Measurements from ENCODE around the gene MARCKSL1. TPM values are rescaled to one million over a fixed set of nuclear protein-coding genes. Genes with fewer than 3 reads are reported as not detected.
"Not testable (repeated sequence)": the region's sequence is repeated elsewhere in the genome, so short reads cannot be mapped to it uniquely, and the experiment has no call there.

MARCKSL1 gene
- total RNA-seq, 1 experiment from 2014 or later, result 207 TPM

GRCh38 chr1:32358435-32358834 lies 22.4 kb upstream of the MARCKSL1 start:
- H3K4me1 ChIP-seq, result peaks cover 8% of the 10 kb centered on the region
- H3K27ac ChIP-seq, result no peak overlapping the region
- no peaks in the 10 kb centered on the region for H3K9me3 ChIP-seq (replicated peaks)
- no peak for DNase-seq
- H3K36me3 ChIP-seq, result peaks cover 3% of the 10 kb centered on the region; the same call in 1 of the 2 replicates
- H3K27me3 ChIP-seq, result no peaks in the 10 kb centered on the region
- no peak overlapping the region for H3K4me3 ChIP-seq

- Histone ChIP-seq H3K4me1 (peaks cover 16% of the 10 kb centered on the region), H3K27ac (no peak overlapping the region), H3K36me3 (peaks cover 3% of the 10 kb centered on the region; the same call in 1 of the 2 replicates), H3K27me3 (no peaks in the 10 kb centered on the region), H3K4me3 (no peak overlapping the region), H3K9me3 (replicated peaks) (no peaks in the 10 kb centered on the region)
- DNase-seq, result peak in 1 of 2 experiments; percentile 54
Observed at GRCh38 chr1:32357614-32358013, 21.6 kb upstream of the MARCKSL1 start.

- H3K4me1 ChIP-seq, result peaks cover 20% of the 10 kb centered on the region
- H3K4me3 ChIP-seq, result no peak overlapping the region
- no peaks in the 10 kb centered on the region for H3K27me3 ChIP-seq
- H3K36me3 ChIP-seq, result no peaks in the 10 kb centered on the region; the same call in 1 of the 2 replicates
- H3K9me3 ChIP-seq (replicated peaks), result no peaks in the 10 kb centered on the region
- DNase-seq, result no peak
- no peak overlapping the region for H3K27ac ChIP-seq
Observed at GRCh38 chr1:32356478-32356877, 20.4 kb upstream of the MARCKSL1 start.

GRCh38 chr1:32355778-32356177 lies 19.7 kb upstream of the MARCKSL1 start:
- DNase-seq; H3K9me3 ChIP-seq (replicated peaks); H3K4me3 ChIP-seq; H3K36me3 ChIP-seq; H3K27ac ChIP-seq; H3K27me3 ChIP-seq: not testable (repeated sequence)
- H3K4me1 ChIP-seq, result peaks cover 22% of the 10 kb centered on the region

GRCh38 chr1:32353886-32354570 lies 18.0 kb upstream of the MARCKSL1 start:
- H3K36me3 ChIP-seq, result no peaks in the 10 kb centered on the region
- no peak overlapping the region for H3K4me3 ChIP-seq
- peaks cover 23% of the 10 kb centered on the region for H3K4me1 ChIP-seq
- no peaks in the 10 kb centered on the region for H3K9me3 ChIP-seq (replicated peaks)
- no peak for DNase-seq
- peak overlapping the region; percentile 41; the same call in 1 of the 2 replicates for H3K27ac ChIP-seq
- H3K27me3 ChIP-seq, result no peaks in the 10 kb centered on the region

GRCh38 chr1:32353431-32353830 lies 17.4 kb upstream of the MARCKSL1 start:
- DNase-seq, result peak; percentile 40 to 57
- peak overlapping the region; percentile 41 for H3K27ac ChIP-seq
- no peaks in the 10 kb centered on the region for H3K27me3 ChIP-seq

GRCh38 chr1:32352831-32353383 lies 16.9 kb upstream of the MARCKSL1 start:
- DNase-seq, result peak in 1 of 2 experiments; percentile 45
- no peaks in the 10 kb centered on the region for H3K27me3 ChIP-seq
- H3K27ac ChIP-seq, result peak overlapping the region; percentile 41
- no peaks in the 10 kb centered on the region for H3K9me3 ChIP-seq (replicated peaks)
- H3K36me3 ChIP-seq, result no peaks in the 10 kb centered on the region
- peaks cover 23% of the 10 kb centered on the region for H3K4me1 ChIP-seq
- no peak overlapping the region; the same call in 1 of the 2 replicates for H3K4me3 ChIP-seq

More at GRCh38 chr1:32353431-32353830, 17.4 kb upstream of the MARCKSL1 start:
- Histone ChIP-seq H3K4me3 (no peak overlapping the region), H3K9me3 (replicated peaks) (no peaks in the 10 kb centered on the region), H3K36me3 (no peaks in the 10 kb centered on the region), H3K4me1 (peaks cover 23% of the 10 kb centered on the region)

- Histone ChIP-seq H3K4me1 (peaks cover 23% of the 10 kb centered on the region), H3K4me3 (peak overlapping the region; percentile 92), H3K27me3 (no peaks in the 10 kb centered on the region), H3K36me3 (no peaks in the 10 kb centered on the region), H3K9me3 (replicated peaks) (no peaks in the 10 kb centered on the region), H3K27ac (peak overlapping the region; percentile 86)
- DNase-seq, result no peak
Observed at GRCh38 chr1:32352239-32352745, 16.3 kb upstream of the MARCKSL1 start.

- Histone ChIP-seq H3K27ac (peak overlapping the region; percentile 86), H3K9me3 (replicated peaks) (no peaks in the 10 kb centered on the region), H3K36me3 (no peaks in the 10 kb centered on the region), H3K27me3 (no peaks in the 10 kb centered on the region), H3K4me3 (peak overlapping the region; percentile 92), H3K4me1 (peaks cover 23% of the 10 kb centered on the region)
- peak; percentile 98 for DNase-seq
Observed at GRCh38 chr1:32351399-32352238, 15.6 kb upstream of the MARCKSL1 start.

- peak overlapping the region; percentile 92 for H3K4me3 ChIP-seq
- DNase-seq, result peak; percentile 85 to 89
- H3K27ac ChIP-seq, result peak overlapping the region; percentile 86; the same call in 1 of the 2 replicates
- no peaks in the 10 kb centered on the region for H3K9me3 ChIP-seq (replicated peaks)
- H3K27me3 ChIP-seq, result no peaks in the 10 kb centered on the region
- peaks cover 23% of the 10 kb centered on the region for H3K4me1 ChIP-seq
- H3K36me3 ChIP-seq, result no peaks in the 10 kb centered on the region
Observed at GRCh38 chr1:32350785-32351398, 14.9 kb upstream of the MARCKSL1 start.

GRCh38 chr1:32349211-32349708 lies 13.2 kb upstream of the MARCKSL1 start:
- peak; percentile 48 to 59 for DNase-seq
- no peaks in the 10 kb centered on the region for H3K27me3 ChIP-seq
- no peak overlapping the region for H3K4me3 ChIP-seq
- H3K4me1 ChIP-seq, result peaks cover 23% of the 10 kb centered on the region
- H3K9me3 ChIP-seq (replicated peaks), result no peaks in the 10 kb centered on the region
- H3K36me3 ChIP-seq, result no peaks in the 10 kb centered on the region
- no peak overlapping the region for H3K27ac ChIP-seq

GRCh38 chr1:32346532-32347157 lies 10.6 kb upstream of the MARCKSL1 start:
- no peak overlapping the region for H3K4me3 ChIP-seq
- H3K36me3 ChIP-seq, result no peaks in the 10 kb centered on the region
- DNase-seq, result no peak
- H3K4me1 ChIP-seq, result peaks cover 3% of the 10 kb centered on the region; the same call in 1 of the 2 replicates
- H3K9me3 ChIP-seq (replicated peaks), result no peaks in the 10 kb centered on the region
- no peak overlapping the region for H3K27ac ChIP-seq
- no peaks in the 10 kb centered on the region for H3K27me3 ChIP-seq

- Histone ChIP-seq H3K4me1 (no peaks in the 10 kb centered on the region), H3K27me3 (no peaks in the 10 kb centered on the region), H3K36me3 (no peaks in the 10 kb centered on the region), H3K27ac (no peak overlapping the region), H3K4me3 (no peak overlapping the region), H3K9me3 (replicated peaks) (no peaks in the 10 kb centered on the region)
- DNase-seq, result peak; percentile 48 to 57
Observed at GRCh38 chr1:32345289-32345827, 9.3 kb upstream of the MARCKSL1 start.

GRCh38 chr1:32342704-32343103 lies 6.7 kb upstream of the MARCKSL1 start:
- Histone ChIP-seq H3K9me3 (replicated peaks) (no peaks in the 10 kb centered on the region), H3K27me3 (no peaks in the 10 kb centered on the region), H3K27ac (no peak overlapping the region), H3K36me3 (no peaks in the 10 kb centered on the region), H3K4me3 (no peak overlapping the region), H3K4me1 (peaks cover 13% of the 10 kb centered on the region)
- no peak for DNase-seq

All from SJCRH30 (cell line).